H1 (cell line): ENCODE results near the gene AIMP1. TPM values are rescaled to one million over a fixed set of nuclear protein-coding genes. Genes with fewer than 3 reads are reported as not detected.

Source experiments
- CTCF ChIA-PET: fragments of 300-600 bp; sonication (Branson Sonifier 250); formaldehyde crosslinking; loops from one replicate; lab custom pipeline; 2021; ENCODE audit not compliant: partially characterized antibody; lab: Charles Lee
- POLR2A ChIA-PET: fragments of 300-600 bp; sonication (Branson Sonifier 250); formaldehyde crosslinking; loops from one replicate; lab custom pipeline; 2021; ENCODE audit warnings: inconsistent platforms; ENCODE audit not compliant: partially characterized antibody; lab: Charles Lee
- DNase-seq, 2 experiments: peaks; one replicate each; pipeline versions ENCODE4 v3.0.0 to v3.0.0-alpha.2; 2010 to 2022; ENCODE audit warnings: low spot score in 2 of 2, low read depth in 1 of 2, mixed read lengths in 1 of 2
- FAIRE-seq: peaks from 2 replicates; lab custom pipeline; 2011; peaks lifted over from hg19 to GRCh38; lab: Jason Lieb, UNC
- H2AFZ ChIP-seq: 2 replicates; pipeline ENCODE4 v1.8.1; 2012; ENCODE audit warnings: low read length, inconsistent platforms
- H2AK5ac ChIP-seq: 2 replicates; pipeline ENCODE4 v1.6.1; 2013; ENCODE audit warnings: low read depth, low read length
- H2BK120ac ChIP-seq: replicated peaks from 2 replicates; pipeline ENCODE3; 2013; ENCODE audit warnings: low read depth, low read length, inconsistent platforms
- H2BK12ac ChIP-seq: 2 replicates; pipeline ENCODE4 v1.6.1; 2013; ENCODE audit warnings: low read depth, low read length
- H2BK15ac ChIP-seq: 2 replicates; pipeline ENCODE4 v1.6.1; 2013; ENCODE audit warnings: low read length
- H2BK20ac ChIP-seq: 2 replicates; pipeline ENCODE4 v1.6.1; 2013; ENCODE audit warnings: low read length
- H2BK5ac ChIP-seq: 2 replicates; pipeline ENCODE4 v1.6.1; 2013; ENCODE audit warnings: low read depth, low read length
- H3K14ac ChIP-seq: 2 replicates; pipeline ENCODE4 v1.6.1; 2013; ENCODE audit warnings: inconsistent platforms; ENCODE audit not compliant: insufficient read length
- H3K18ac ChIP-seq: 2 replicates; pipeline ENCODE4 v1.6.1; 2013; ENCODE audit warnings: low read length; ENCODE audit errors: extremely low read depth
- H3K23ac ChIP-seq: 2 replicates; pipeline ENCODE4 v1.6.1; 2013; ENCODE audit warnings: inconsistent platforms; ENCODE audit not compliant: insufficient read length
- H3K23me2 ChIP-seq: 2 replicates; pipeline ENCODE4 v1.6.1; 2013; ENCODE audit warnings: low read depth, low read length
- H3K27ac ChIP-seq: 2 replicates; pipeline ENCODE4 v1.6.1; 2011; ENCODE audit warnings: low read depth, low read length, inconsistent platforms
- H3K27me3 ChIP-seq, 4 experiments: replicated peaks in 1 of 4; 1 replicate in 1 of 4; 2 replicates in 3 of 4; pipeline versions ENCODE4 v1.6.1 to v1.8.1; 2011 to 2013; ENCODE audit warnings: low read length in 3 of 4, mild to moderate bottlenecking in 3 of 4, inconsistent platforms in 2 of 4, mixed read lengths in 2 of 4, moderate library complexity in 1 of 4; ENCODE audit not compliant: control insufficient read depth in 3 of 4, insufficient read depth in 3 of 4; ENCODE audit errors: extremely low read depth in 1 of 4
- H3K36me3 ChIP-seq, 4 experiments: 2 replicates each; pipeline versions ENCODE4 v1.6.1 to v1.8.1; 2011 to 2013; ENCODE audit warnings: mild to moderate bottlenecking in 4 of 4, low read length in 3 of 4, moderate library complexity in 2 of 4, control low read depth in 1 of 4, inconsistent platforms in 1 of 4; ENCODE audit not compliant: insufficient read depth in 4 of 4, control insufficient read depth in 2 of 4
- H3K4ac ChIP-seq: replicated peaks from 2 replicates; pipeline ENCODE3; 2013; ENCODE audit warnings: low read length, low read depth, mixed read lengths, inconsistent platforms; ENCODE audit not compliant: insufficient read length
- H3K4me1 ChIP-seq, 4 experiments: replicated peaks in 1 of 4; 1 replicate in 1 of 4; 2 replicates in 3 of 4; pipeline versions ENCODE4 v1.6.1 to v1.8.1; 2011 to 2013; ENCODE audit warnings: low read length in 3 of 4, inconsistent platforms in 2 of 4, mixed read lengths in 1 of 4; ENCODE audit not compliant: insufficient read depth in 4 of 4, control insufficient read depth in 3 of 4
- H3K4me2 ChIP-seq, 2 experiments: 2 replicates each; pipeline versions ENCODE4 v1.6.1 to v1.8.1; 2011 to 2013; ENCODE audit warnings: low read depth in 2 of 2, low read length in 2 of 2, control low read depth in 1 of 2, inconsistent platforms in 1 of 2, mild to moderate bottlenecking in 1 of 2; ENCODE audit not compliant: insufficient read depth in 1 of 2
- H3K4me3 ChIP-seq, 4 experiments: fragments of 200-600, 300-600 bp in 1 of 4; sonication (generic), shearing (Covaris generic), sonication (Bioruptor Twin) in 1 of 4; 2 replicates each; pipeline versions ENCODE4 v1.5.1 to v1.8.1; 2011 to 2016; ENCODE audit warnings: low read length in 4 of 4, low read depth in 3 of 4, control low read depth in 2 of 4, inconsistent platforms in 2 of 4, mild to moderate bottlenecking in 2 of 4, mixed read lengths in 1 of 4, moderate library complexity in 1 of 4; ENCODE audit not compliant: insufficient read depth in 2 of 4; ENCODE audit errors: extremely low read depth in 1 of 4
- H3K56ac ChIP-seq: replicated peaks from 2 replicates; pipeline ENCODE3; 2013; ENCODE audit warnings: low read depth, mild to moderate bottlenecking, mixed read lengths, low read length, inconsistent platforms; ENCODE audit not compliant: insufficient read length
- H3K79me1 ChIP-seq: 2 replicates; pipeline ENCODE4 v1.6.1; 2013; ENCODE audit warnings: low read depth, low read length, control low read depth
- H3K79me2 ChIP-seq, 2 experiments: 2 replicates each; pipeline versions ENCODE4 v1.6.1 to v1.8.1; 2012 to 2013; ENCODE audit warnings: low read length in 2 of 2, mild to moderate bottlenecking in 2 of 2, inconsistent platforms in 1 of 2; ENCODE audit not compliant: insufficient read depth in 2 of 2, control insufficient read depth in 1 of 2
- H3K9ac ChIP-seq, 4 experiments: replicated peaks in 1 of 4; 1 replicate in 1 of 4; 2 replicates in 3 of 4; pipeline versions ENCODE4 v1.6.1 to v1.8.1; 2011 to 2013; ENCODE audit warnings: low read depth in 3 of 4, low read length in 3 of 4, control low read depth in 2 of 4, mild to moderate bottlenecking in 2 of 4, moderate library complexity in 2 of 4, inconsistent platforms in 1 of 4; ENCODE audit errors: extremely low read depth in 1 of 4
- H3K9me3 ChIP-seq, 2 experiments: 2 replicates each; pipeline versions ENCODE4 v1.6.1 to v1.8.1; 2012 to 2013; ENCODE audit warnings: mild to moderate bottlenecking in 2 of 2, moderate library complexity in 2 of 2, control low read depth in 1 of 2, inconsistent platforms in 1 of 2, low read depth in 1 of 2, low read length in 1 of 2, mixed read lengths in 1 of 2; ENCODE audit not compliant: insufficient read depth in 2 of 2
- H4K20me1 ChIP-seq, 2 experiments: replicated peaks in 1 of 2; 2 replicates each; pipeline versions ENCODE3 to v1.8.1; 2011 to 2013; ENCODE audit warnings: inconsistent platforms in 2 of 2, low read length in 2 of 2, mild to moderate bottlenecking in 1 of 2; ENCODE audit not compliant: insufficient read depth in 2 of 2, control insufficient read depth in 1 of 2
- H4K5ac ChIP-seq: 2 replicates; pipeline ENCODE4 v1.6.1; 2013; ENCODE audit warnings: low read length, low read depth, mixed read lengths, inconsistent platforms; ENCODE audit not compliant: insufficient read length
- H4K8ac ChIP-seq: 2 replicates; pipeline ENCODE4 v1.8.0; 2013; ENCODE audit warnings: mild to moderate bottlenecking, moderate library complexity, low read length, inconsistent platforms; ENCODE audit not compliant: insufficient read depth; ENCODE audit errors: extremely low read depth
- H4K91ac ChIP-seq: replicated peaks from 2 replicates; pipeline ENCODE3; 2013; ENCODE audit warnings: low read length, mixed read lengths, inconsistent platforms; ENCODE audit not compliant: insufficient read length
- BCL11A ChIP-seq, 2 experiments: IDR thresholded peaks; one replicate each; pipeline ENCODE4 v1.6.1; 2011; ENCODE audit warnings: low read depth in 2 of 2, low read length in 2 of 2, mild to moderate bottlenecking in 2 of 2
- CBX5 ChIP-seq: fragments of 300-800, 300-1000 bp; sonication (generic); IDR thresholded peaks from 2 replicates; pipeline ENCODE4 v1.7.1; 2016; ENCODE audit warnings: antibody characterized with exemption, low read length, low read depth
- CEBPB ChIP-seq: IDR thresholded peaks from 2 replicates; pipeline ENCODE4 v1.6.1; 2012; ENCODE audit warnings: low read depth, low read length
- EZH2 ChIP-seq: fragments of 200-600 bp; sonication (generic); IDR thresholded peaks from 2 replicates; pipeline ENCODE4 v1.7.1; 2012; ENCODE audit warnings: low read depth, mild to moderate bottlenecking, moderate library complexity, low read length, inconsistent platforms; ENCODE audit not compliant: severe bottlenecking
- JUN ChIP-seq: IDR thresholded peaks from 2 replicates; pipeline ENCODE4 v1.6.1; 2011; ENCODE audit warnings: low read depth, mild to moderate bottlenecking, improper control_type of control experiment, low read length
- KDM1A ChIP-seq: fragments of 200-600, 300-600 bp; sonication (generic); IDR thresholded peaks from 2 replicates; pipeline ENCODE4 v1.7.1; 2016; ENCODE audit warnings: mild to moderate bottlenecking, low read length, borderline replicate concordance
- KDM5A ChIP-seq: fragments of 200-600 bp; IDR thresholded peaks from 2 replicates; pipeline ENCODE4 v1.7.1; 2012; ENCODE audit warnings: mild to moderate bottlenecking, low read length, inconsistent platforms, mixed read lengths
- POLR2AphosphoS5 ChIP-seq: IDR thresholded peaks from 2 replicates; pipeline ENCODE4 v1.6.1; 2011; ENCODE audit warnings: low read depth, low read length
- SRF ChIP-seq: IDR thresholded peaks from 2 replicates; pipeline ENCODE4 v1.6.1; 2011; ENCODE audit warnings: mild to moderate bottlenecking, low read depth, low read length, moderate library complexity
- SUZ12 ChIP-seq: fragments of 200-600 bp; sonication (generic); IDR thresholded peaks from 2 replicates; pipeline ENCODE4 v1.6.1; 2012; ENCODE audit warnings: mild to moderate bottlenecking, inconsistent platforms, low read length, moderate library complexity, mixed read lengths
- TAF1 ChIP-seq: IDR thresholded peaks from 2 replicates; pipeline ENCODE4 v1.6.1; 2011; ENCODE audit warnings: mild to moderate bottlenecking, low read depth, low read length
- polyA plus RNA-seq, 7 experiments: library from polyadenylated mRNA; depleted of rRNA in 3 of 7; stranded (reverse) in 5 of 7; unstranded in 2 of 7; fragments of >200 nt in 5 of 7; fragments of 200-250 nt in 2 of 7; gene quantifications; 1 replicate in 5 of 7; 2 replicates in 1 of 7; 4 replicates in 1 of 7; pipeline versions ENCODE4 v1.2.1 to v1.2.3, GENCODE V29; 2011 to 2013; ENCODE audit warnings: missing spikeins in 2 of 7, mixed read lengths in 2 of 7
- total RNA-seq: library from RNA; stranded (reverse); fragmentation: NEBNext Ultra II Directional; extraction: Animal tissue kit (Norgen Biotek cat#: 25700); gene quantifications from 2 replicates; pipeline ENCODE4 v1.2.1, GENCODE V29; 2021
- TF ChIP-seq, protein P1 (sequence below): IDR thresholded peaks from 2 replicates; pipeline ENCODE4 v1.6.1; 2012; ENCODE audit warnings: low read length, inconsistent platforms
- TF ChIP-seq, protein P2 (sequence below): IDR thresholded peaks from 2 replicates; pipeline ENCODE4 v1.6.1; 2011; ENCODE audit warnings: low read depth, mild to moderate bottlenecking, low read length; ENCODE audit not compliant: insufficient read depth

AIMP1 gene
- total and polyA plus RNA-seq, 2 of the 8 experiments (the other 6 are each of a cell fraction or from before 2014, with no cell fraction given) = 7.9 to 54.6 TPM

DNA sequence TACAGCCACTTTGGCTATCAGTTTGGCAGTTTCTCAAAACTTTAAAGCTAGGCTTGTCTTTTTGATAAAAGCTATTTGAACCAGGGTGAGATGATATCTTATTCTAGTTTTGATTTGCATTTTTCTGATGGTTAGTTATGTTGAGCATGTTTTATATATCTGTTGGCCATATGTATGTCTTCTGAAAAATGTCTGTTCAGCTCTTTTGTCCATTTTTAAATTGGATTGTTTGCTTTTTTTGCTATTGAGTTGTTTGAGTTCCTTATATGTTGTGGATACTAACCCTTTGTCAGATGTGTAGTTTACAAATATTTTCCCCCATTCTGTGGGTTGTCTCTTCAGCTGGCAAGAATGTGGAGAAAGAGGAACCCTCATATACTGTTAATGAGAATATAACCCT lies 63.8 kb downstream of the AIMP1 start:
- Histone ChIP-seq H4K8ac (no peak overlapping the region), H3K4me1 (no peaks in the 10 kb centered on the region)
- CTCF ChIA-PET = interaction anchor here (0.6 to 2.7 kb wide), 4 partner anchors 10 to 114 kb away, joined by 3 to 17 read pairs (median 4); partner anchors contain the start of gene GIMD1
- TF ChIP-seq, protein P1, sequence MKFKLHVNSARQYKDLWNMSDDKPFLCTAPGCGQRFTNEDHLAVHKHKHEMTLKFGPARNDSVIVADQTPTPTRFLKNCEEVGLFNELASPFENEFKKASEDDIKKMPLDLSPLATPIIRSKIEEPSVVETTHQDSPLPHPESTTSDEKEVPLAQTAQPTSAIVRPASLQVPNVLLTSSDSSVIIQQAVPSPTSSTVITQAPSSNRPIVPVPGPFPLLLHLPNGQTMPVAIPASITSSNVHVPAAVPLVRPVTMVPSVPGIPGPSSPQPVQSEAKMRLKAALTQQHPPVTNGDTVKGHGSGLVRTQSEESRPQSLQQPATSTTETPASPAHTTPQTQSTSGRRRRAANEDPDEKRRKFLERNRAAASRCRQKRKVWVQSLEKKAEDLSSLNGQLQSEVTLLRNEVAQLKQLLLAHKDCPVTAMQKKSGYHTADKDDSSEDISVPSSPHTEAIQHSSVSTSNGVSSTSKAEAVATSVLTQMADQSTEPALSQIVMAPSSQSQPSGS = no peak
- TF ChIP-seq JUN (no peak), TAF1 (no peak), SRF (no peak), KDM5A (no peak), SUZ12 (no peak), CEBPB (no peak), KDM1A (no peak), POLR2AphosphoS5 (no peak), EZH2 (no peak), CBX5 (no peak), BCL11A (IDR thresholded peaks at IDR 0.05; ENCODE audit: low read depth in 2 of 2, low read length in 2 of 2) (no peak)
- TF ChIP-seq, protein P2, sequence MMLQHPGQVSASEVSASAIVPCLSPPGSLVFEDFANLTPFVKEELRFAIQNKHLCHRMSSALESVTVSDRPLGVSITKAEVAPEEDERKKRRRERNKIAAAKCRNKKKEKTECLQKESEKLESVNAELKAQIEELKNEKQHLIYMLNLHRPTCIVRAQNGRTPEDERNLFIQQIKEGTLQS = no peak

More for the DNA sequence above, 63.8 kb downstream of the AIMP1 start:
- Histone ChIP-seq H4K5ac (no peak overlapping the region), H4K91ac (no peak overlapping the region), H3K36me3 (no peaks in the 10 kb centered on the region), H3K4me2 (no peak overlapping the region), H3K27ac (no peak overlapping the region), H3K23me2 (no peaks in the 10 kb centered on the region), H3K56ac (no peak overlapping the region), H3K79me1 (no peaks in the 10 kb centered on the region), H3K79me2 (no peaks in the 10 kb centered on the region), H2BK15ac (no peak overlapping the region), H2BK12ac (no peak overlapping the region), H3K23ac (no peak overlapping the region), H3K9me3 (no peaks in the 10 kb centered on the region), H2BK5ac (no peak overlapping the region), H2BK20ac (no peak overlapping the region), H2AK5ac (no peak overlapping the region), H3K27me3 (no peaks in the 10 kb centered on the region), H3K4ac (no peak overlapping the region), H3K14ac (no peak overlapping the region), H3K4me3 (no peak overlapping the region), H4K20me1 (no peaks in the 10 kb centered on the region), H2AFZ (no peak overlapping the region), H3K18ac (no peak overlapping the region), H3K9ac (no peak overlapping the region), H2BK120ac (no peak overlapping the region)
- DNase-seq (no peak), FAIRE-seq (no peak)
- POLR2A ChIA-PET = no interaction called here
